Endodermal cell (in vitro differentiated cells): ENCODE results near the gene PLCB1. TPM values are rescaled to one million over a fixed set of nuclear protein-coding genes. Genes with fewer than 3 reads are reported as not detected.

Source experiments
- DNase-seq: peaks from one replicate; pipeline ENCODE4 v3.0.0-alpha.2; 2017
- H3K27ac ChIP-seq: 2 replicates; pipeline ENCODE4 v1.5.1; 2013; ENCODE audit warnings: mild to moderate bottlenecking, low read depth, low read length, moderate library complexity
- H3K27me3 ChIP-seq: 2 replicates; pipeline ENCODE4 v1.6.1; 2013; ENCODE audit warnings: mild to moderate bottlenecking, low read length, moderate library complexity; ENCODE audit not compliant: insufficient read depth, control insufficient read depth, poor library complexity, severe bottlenecking
- H3K36me3 ChIP-seq: 2 replicates; pipeline ENCODE4 v1.7.0; 2013; ENCODE audit warnings: mild to moderate bottlenecking, low read length, moderate library complexity; ENCODE audit not compliant: control insufficient read depth, insufficient read depth
- H3K4me1 ChIP-seq: one replicate; pipeline ENCODE4 v1.7.0; 2013; ENCODE audit warnings: low read length; ENCODE audit not compliant: control insufficient read depth, insufficient read depth
- H3K4me3 ChIP-seq: 2 replicates; pipeline ENCODE4 v1.5.1; 2013; ENCODE audit warnings: mild to moderate bottlenecking, low read length, moderate library complexity
- H3K9ac ChIP-seq: 2 replicates; pipeline ENCODE4 v1.6.1; 2013; ENCODE audit warnings: mild to moderate bottlenecking, low read length, moderate library complexity; ENCODE audit not compliant: poor library complexity, severe bottlenecking; ENCODE audit errors: extremely low read depth
- H3K9me3 ChIP-seq: 2 replicates; pipeline ENCODE4 v1.6.1; 2013; ENCODE audit warnings: mild to moderate bottlenecking, low read length, moderate library complexity; ENCODE audit not compliant: control insufficient read depth
- H3K27ac Mint-ChIP-seq: 2 replicates; pipeline ENCODE4 v1.8.0; 2020; ENCODE audit warnings: mixed read lengths
- H3K27me3 Mint-ChIP-seq: 2 replicates; pipeline ENCODE4 v1.8.0; 2021; ENCODE audit warnings: mild to moderate bottlenecking, mixed read lengths; ENCODE audit not compliant: insufficient read depth
- H3K36me3 Mint-ChIP-seq: 2 replicates; pipeline ENCODE4 v1.8.0; 2020; ENCODE audit warnings: low read depth, mixed read lengths
- H3K4me1 Mint-ChIP-seq: 2 replicates; pipeline ENCODE4 v1.8.0; 2020; ENCODE audit warnings: mixed read lengths
- H3K4me3 Mint-ChIP-seq: 2 replicates; pipeline ENCODE4 v1.8.0; 2020; ENCODE audit warnings: mild to moderate bottlenecking, moderate library complexity, mixed read lengths
- H3K9me3 Mint-ChIP-seq: 2 replicates; pipeline ENCODE4 v1.8.0; 2020; ENCODE audit warnings: mild to moderate bottlenecking, mixed read lengths
- WGBS, 2 experiments: methylation state at CpG; one replicate each; pipeline versions ENCODE4 v1.1.5 to v1.1.7; 2013; ENCODE audit warnings: missing lambda C conversion rate in 2 of 2, mixed read lengths in 1 of 2; ENCODE audit not compliant: insufficient coverage in 1 of 2, insufficient read length in 1 of 2; 5-methylcytosine and 5-hydroxymethylcytosine counted together
- total RNA-seq, 2 donors: library from RNA; stranded (reverse); fragmentation: NEBNext Ultra II Directional in 1 of 2; extraction: Animal tissue kit (Norgen Biotek cat#: 25700) in 1 of 2; gene quantifications; 2 replicates in 1 of 2; 3 replicates in 1 of 2; pipeline ENCODE4 v1.2.1, GENCODE V29; 2021
- TF ChIP-seq, protein P1 (sequence below): fragments of 200-600 bp; sonication (generic); conservative IDR thresholded peaks from 2 replicates; pipeline ENCODE4 v1.5.0; 2021; ENCODE audit warnings: antibody characterized with exemption, mild to moderate bottlenecking

Gene PLCB1
- total RNA-seq, 2 donors from 2014 or later, result 15.3 to 16.5 TPM

DNA sequence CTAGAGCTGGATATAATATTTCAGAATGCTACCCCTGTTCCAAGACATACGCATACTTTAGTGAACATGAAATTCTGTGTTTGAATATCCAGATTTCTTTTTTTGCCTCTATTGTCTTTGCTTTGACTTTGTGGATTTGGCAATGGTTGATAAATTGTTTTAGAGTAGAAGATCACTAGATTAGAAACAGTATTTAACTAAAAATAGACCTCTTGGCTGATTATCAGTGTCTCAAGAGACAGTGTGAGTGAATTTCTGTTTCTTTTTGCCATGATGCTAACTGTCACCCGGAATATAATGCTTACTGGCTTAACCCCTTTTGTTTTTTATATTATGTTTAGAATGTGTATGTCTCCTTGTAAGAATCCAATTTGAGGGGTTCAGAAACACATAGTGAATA lies 102.5 kb downstream of the PLCB1 start:
- no peak overlapping the region for H3K4me3 ChIP-seq
- H3K9me3 ChIP-seq, result no peaks in the 10 kb centered on the region
- H3K4me1 Mint-ChIP-seq, result no peaks in the 10 kb centered on the region
- H3K27me3 Mint-ChIP-seq, result no peaks in the 10 kb centered on the region
- TF ChIP-seq, protein P1, sequence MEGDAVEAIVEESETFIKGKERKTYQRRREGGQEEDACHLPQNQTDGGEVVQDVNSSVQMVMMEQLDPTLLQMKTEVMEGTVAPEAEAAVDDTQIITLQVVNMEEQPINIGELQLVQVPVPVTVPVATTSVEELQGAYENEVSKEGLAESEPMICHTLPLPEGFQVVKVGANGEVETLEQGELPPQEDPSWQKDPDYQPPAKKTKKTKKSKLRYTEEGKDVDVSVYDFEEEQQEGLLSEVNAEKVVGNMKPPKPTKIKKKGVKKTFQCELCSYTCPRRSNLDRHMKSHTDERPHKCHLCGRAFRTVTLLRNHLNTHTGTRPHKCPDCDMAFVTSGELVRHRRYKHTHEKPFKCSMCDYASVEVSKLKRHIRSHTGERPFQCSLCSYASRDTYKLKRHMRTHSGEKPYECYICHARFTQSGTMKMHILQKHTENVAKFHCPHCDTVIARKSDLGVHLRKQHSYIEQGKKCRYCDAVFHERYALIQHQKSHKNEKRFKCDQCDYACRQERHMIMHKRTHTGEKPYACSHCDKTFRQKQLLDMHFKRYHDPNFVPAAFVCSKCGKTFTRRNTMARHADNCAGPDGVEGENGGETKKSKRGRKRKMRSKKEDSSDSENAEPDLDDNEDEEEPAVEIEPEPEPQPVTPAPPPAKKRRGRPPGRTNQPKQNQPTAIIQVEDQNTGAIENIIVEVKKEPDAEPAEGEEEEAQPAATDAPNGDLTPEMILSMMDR, result no peak
- no peaks in the 10 kb centered on the region for H3K9me3 Mint-ChIP-seq
- no peaks in the 10 kb centered on the region for H3K36me3 ChIP-seq
- no peaks in the 10 kb centered on the region for H3K36me3 Mint-ChIP-seq
- no peak overlapping the region for H3K4me3 Mint-ChIP-seq
- H3K27ac ChIP-seq, result no peak overlapping the region
- no peaks in the 10 kb centered on the region for H3K27me3 ChIP-seq
- no peak for DNase-seq
- no peaks in the 10 kb centered on the region for H3K4me1 ChIP-seq
- no peak overlapping the region for H3K27ac Mint-ChIP-seq
- 75 to 97% methylated on average over 1 to 2 of the region's 2 CpGs for WGBS, 2 experiments
- no peak overlapping the region for H3K9ac ChIP-seq

DNA sequence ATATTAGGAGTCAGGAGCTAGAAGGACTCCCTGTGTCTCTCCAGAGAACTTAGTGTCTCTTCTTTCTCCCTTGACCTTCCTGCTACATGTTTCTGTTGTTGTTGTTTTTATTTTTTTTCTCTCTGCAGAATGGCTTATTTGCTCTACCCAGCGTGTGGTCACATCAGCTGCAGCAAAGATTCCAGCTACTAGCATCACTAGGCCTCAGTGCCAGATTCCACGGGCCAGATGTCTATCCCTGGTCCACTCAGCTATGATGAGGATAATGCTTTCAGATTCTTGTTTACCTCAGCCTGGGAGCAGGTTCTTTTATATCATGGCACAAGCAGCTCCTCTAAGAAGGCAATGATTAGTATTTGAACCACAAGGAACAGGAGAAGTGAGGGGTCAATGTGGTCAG lies 110.0 kb downstream of the PLCB1 start:
- H3K4me1 Mint-ChIP-seq, result peaks cover 17% of the 10 kb centered on the region
- no peak for DNase-seq
- Histone ChIP-seq H3K27ac (no peak overlapping the region), H3K4me1 (peaks cover 2% of the 10 kb centered on the region), H3K9ac (no peak overlapping the region), H3K9me3 (peaks cover 3% of the 10 kb centered on the region), H3K36me3 (no peaks in the 10 kb centered on the region), H3K4me3 (no peak overlapping the region), H3K27me3 (no peaks in the 10 kb centered on the region)
- no peak overlapping the region for H3K27ac Mint-ChIP-seq
- 78 to 82% methylated on average over 2 of the region's 2 CpGs for WGBS, 2 experiments
- H3K4me3 Mint-ChIP-seq, result no peak overlapping the region
- no peaks in the 10 kb centered on the region for H3K9me3 Mint-ChIP-seq
- no peaks in the 10 kb centered on the region for H3K36me3 Mint-ChIP-seq
- TF ChIP-seq, protein P1, result no peak
- no peaks in the 10 kb centered on the region for H3K27me3 Mint-ChIP-seq

DNA sequence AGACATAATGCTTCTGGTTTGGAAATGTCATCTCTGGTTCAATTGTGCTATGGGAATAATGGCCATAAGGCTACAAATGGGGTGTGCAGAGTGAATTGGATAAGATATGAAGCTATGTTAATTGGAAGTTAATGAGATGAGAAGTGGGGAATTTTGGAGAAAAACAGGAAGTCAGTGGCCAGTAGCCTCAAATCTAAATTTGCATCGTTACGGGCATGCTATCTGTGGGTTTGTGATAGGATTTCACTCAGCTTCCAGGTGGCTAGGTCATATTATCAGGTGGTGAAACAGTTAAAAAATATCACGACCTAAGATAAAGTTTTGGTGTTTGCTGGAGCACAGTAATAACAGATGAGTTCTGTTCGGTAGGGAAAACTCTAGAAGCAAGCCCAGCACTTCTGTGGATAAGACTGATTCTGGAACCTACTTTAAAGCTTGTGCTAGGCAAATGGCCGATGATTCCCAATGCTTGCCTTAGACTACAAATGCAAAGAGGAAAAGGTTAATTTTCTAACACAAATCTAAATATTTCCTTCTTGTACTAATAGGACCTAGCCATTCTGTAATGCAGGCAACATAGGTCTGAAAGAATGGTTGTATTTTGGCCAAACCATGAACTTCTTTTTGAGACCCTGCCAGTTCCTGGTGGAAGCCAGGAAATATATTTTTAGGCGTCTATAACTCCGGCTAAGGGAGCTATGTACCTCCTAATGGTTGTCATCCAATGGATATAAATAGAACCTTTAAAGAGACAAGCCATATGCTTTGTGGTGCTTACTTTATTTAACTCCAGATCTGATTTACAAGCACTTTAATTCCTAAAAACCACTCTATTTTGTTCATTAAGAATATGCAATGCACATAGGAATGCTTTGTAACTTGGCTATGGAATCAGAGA lies 111.0 kb downstream of the PLCB1 start:
- H3K9me3 Mint-ChIP-seq, result no peaks in the 10 kb centered on the region

More for the DNA sequence above, 111.0 kb downstream of the PLCB1 start:
- no peak for DNase-seq
- H3K27ac ChIP-seq, result no peak overlapping the region
- H3K4me3 ChIP-seq, result no peak overlapping the region
- H3K36me3 ChIP-seq, result no peaks in the 10 kb centered on the region
- H3K36me3 Mint-ChIP-seq, result no peaks in the 10 kb centered on the region
- TF ChIP-seq, protein P1, result no peak
- H3K27ac Mint-ChIP-seq, result no peak overlapping the region
- WGBS, 2 experiments, result 92 to 93% methylated on average over 4 to 7 of the region's 7 CpGs
- H3K27me3 Mint-ChIP-seq, result no peaks in the 10 kb centered on the region
- peaks cover 3% of the 10 kb centered on the region for H3K9me3 ChIP-seq
- H3K4me3 Mint-ChIP-seq, result no peak overlapping the region
- H3K4me1 ChIP-seq, result peaks cover 2% of the 10 kb centered on the region
- peaks cover 17% of the 10 kb centered on the region for H3K4me1 Mint-ChIP-seq
- H3K9ac ChIP-seq, result no peak overlapping the region
- H3K27me3 ChIP-seq, result no peaks in the 10 kb centered on the region
